Astrocyte (in vitro differentiated cells and primary cell): ENCODE data around the gene PTAFR. TPM values are rescaled to one million over a fixed set of nuclear protein-coding genes. Genes with fewer than 3 reads are reported as not detected.

ENCODE experiments used
- DNase-seq: peaks from one replicate; pipeline ENCODE4 v3.0.0-alpha.2; 2010; ENCODE audit warnings: low read depth
- FAIRE-seq: peaks from 2 replicates; lab custom pipeline; 2011; peaks lifted over from hg19 to GRCh38; lab: Jason Lieb, UNC
- H2AFZ ChIP-seq: 2 replicates; pipeline ENCODE4 v1.6.0; 2012; ENCODE audit warnings: low read depth, low read length, inconsistent platforms
- H3K27ac ChIP-seq: 2 replicates; pipeline ENCODE4 v1.5.1; 2011; ENCODE audit warnings: low read depth, low read length, inconsistent platforms
- H3K27me3 ChIP-seq: 2 replicates; pipeline ENCODE4 v1.6.0; 2011; ENCODE audit warnings: low read length, inconsistent platforms; ENCODE audit not compliant: insufficient read depth
- H3K36me3 ChIP-seq: 2 replicates; pipeline ENCODE4 v1.5.1; 2011; ENCODE audit warnings: low read length, inconsistent platforms; ENCODE audit not compliant: insufficient read depth
- H3K4me1 ChIP-seq: 2 replicates; pipeline ENCODE4 v1.5.1; 2011; ENCODE audit warnings: low read length, inconsistent platforms; ENCODE audit not compliant: insufficient read depth
- H3K4me2 ChIP-seq: 2 replicates; pipeline ENCODE4 v1.6.0; 2012; ENCODE audit warnings: low read length, inconsistent platforms
- H3K4me3 ChIP-seq: 2 replicates; pipeline ENCODE4 v1.5.1; 2011; ENCODE audit warnings: low read depth, mild to moderate bottlenecking, low read length, inconsistent platforms; ENCODE audit not compliant: insufficient read depth
- H3K79me2 ChIP-seq: 2 replicates; pipeline ENCODE4 v1.6.0; 2012; ENCODE audit warnings: mild to moderate bottlenecking, low read length, inconsistent platforms; ENCODE audit not compliant: insufficient read depth
- H3K9ac ChIP-seq: 2 replicates; pipeline ENCODE4 v1.6.0; 2012; ENCODE audit warnings: mild to moderate bottlenecking, low read length, inconsistent platforms
- H3K9me3 ChIP-seq: 2 replicates; pipeline ENCODE4 v1.5.1; 2012; ENCODE audit warnings: low read depth, mild to moderate bottlenecking, low read length, inconsistent platforms; ENCODE audit not compliant: insufficient read depth
- H4K20me1 ChIP-seq: 2 replicates; pipeline ENCODE4 v1.6.0; 2012; ENCODE audit warnings: low read length, inconsistent platforms; ENCODE audit not compliant: insufficient read depth
- H3K27ac Mint-ChIP-seq: one replicate; pipeline ENCODE4 v1.8.0; 2021; ENCODE audit warnings: mild to moderate bottlenecking, mixed read lengths; ENCODE audit not compliant: unreplicated experiment
- H3K27me3 Mint-ChIP-seq: one replicate; pipeline ENCODE4 v1.8.0; 2021; ENCODE audit warnings: low read depth, mixed read lengths; ENCODE audit not compliant: unreplicated experiment
- H3K36me3 Mint-ChIP-seq: one replicate; pipeline ENCODE4 v1.8.0; 2021; ENCODE audit warnings: low read depth, mixed read lengths; ENCODE audit not compliant: unreplicated experiment
- H3K4me1 Mint-ChIP-seq: one replicate; pipeline ENCODE4 v1.8.0; 2021; ENCODE audit warnings: low read depth, mixed read lengths; ENCODE audit not compliant: unreplicated experiment
- H3K4me3 Mint-ChIP-seq: one replicate; pipeline ENCODE4 v1.8.0; 2021; ENCODE audit warnings: mild to moderate bottlenecking, moderate library complexity, mixed read lengths; ENCODE audit not compliant: unreplicated experiment
- H3K9me3 Mint-ChIP-seq: one replicate; pipeline ENCODE4 v1.8.0; 2021; ENCODE audit warnings: mild to moderate bottlenecking, mixed read lengths; ENCODE audit not compliant: unreplicated experiment
- EZH2 ChIP-seq: IDR thresholded peaks from 2 replicates; pipeline ENCODE4 v1.6.1; 2012; ENCODE audit warnings: mild to moderate bottlenecking, low read length, inconsistent platforms; ENCODE audit not compliant: insufficient read depth
- total RNA-seq: library from RNA; stranded (reverse); gene quantifications from 2 replicates; pipeline ENCODE4 v1.2.1, GENCODE V29; 2021
- TF ChIP-seq, protein P1 (sequence below): IDR thresholded peaks from 2 replicates; pipeline ENCODE4 v1.5.1; 2011; ENCODE audit warnings: low read depth, mild to moderate bottlenecking, inconsistent platforms, low read length, moderate library complexity; ENCODE audit not compliant: insufficient read depth

Gene PTAFR
- total RNA-seq, 1 donor from 2014 or later, result 0.32 TPM

DNA sequence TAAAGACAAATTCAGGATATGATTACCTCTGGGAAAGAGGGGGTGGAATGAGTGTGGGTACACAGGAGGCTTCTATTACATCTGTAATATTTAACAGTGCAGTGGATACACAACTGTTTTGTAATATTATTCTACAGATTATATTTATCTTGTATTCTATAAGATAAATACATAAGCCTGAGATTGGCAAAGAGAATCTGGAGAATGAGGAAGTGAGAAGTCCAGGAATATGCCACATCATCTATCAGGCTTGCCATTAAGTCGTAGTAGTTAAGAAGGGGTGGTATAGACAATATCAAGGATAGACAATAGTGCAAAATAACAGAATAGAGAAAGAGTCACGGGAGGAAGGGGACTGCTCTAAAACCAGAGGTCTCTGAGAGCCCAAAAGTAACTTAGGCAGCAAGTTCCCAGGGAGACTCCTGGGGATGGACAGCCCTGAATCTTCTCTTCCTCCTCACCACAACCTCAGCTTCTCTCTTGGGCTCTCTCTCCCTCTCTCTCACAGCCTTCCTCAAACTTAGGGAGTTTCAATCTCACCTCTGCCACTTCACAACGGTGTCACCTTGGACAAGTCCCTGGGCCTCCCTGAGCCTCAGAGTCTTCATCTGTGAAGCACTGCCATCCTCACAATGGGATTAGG lies 14.0 kb upstream of the PTAFR start:
- Mint-ChIP-seq H3K36me3 (no peaks in the 10 kb centered on the region), H3K9me3 (no peaks in the 10 kb centered on the region), H3K4me1 (peaks cover 6% of the 10 kb centered on the region), H3K4me3 (no peak overlapping the region), H3K27ac (peak overlapping the region; percentile 85), H3K27me3 (no peaks in the 10 kb centered on the region)
- Histone ChIP-seq H3K79me2 (no peaks in the 10 kb centered on the region), H3K4me3 (no peak overlapping the region), H2AFZ (peak overlapping the region; percentile 64), H3K9ac (no peak overlapping the region), H4K20me1 (no peaks in the 10 kb centered on the region), H3K36me3 (no peaks in the 10 kb centered on the region), H3K4me2 (no peak overlapping the region), H3K27ac (no peak overlapping the region), H3K9me3 (no peaks in the 10 kb centered on the region), H3K27me3 (no peaks in the 10 kb centered on the region), H3K4me1 (no peaks in the 10 kb centered on the region)
- TF ChIP-seq, protein P1, sequence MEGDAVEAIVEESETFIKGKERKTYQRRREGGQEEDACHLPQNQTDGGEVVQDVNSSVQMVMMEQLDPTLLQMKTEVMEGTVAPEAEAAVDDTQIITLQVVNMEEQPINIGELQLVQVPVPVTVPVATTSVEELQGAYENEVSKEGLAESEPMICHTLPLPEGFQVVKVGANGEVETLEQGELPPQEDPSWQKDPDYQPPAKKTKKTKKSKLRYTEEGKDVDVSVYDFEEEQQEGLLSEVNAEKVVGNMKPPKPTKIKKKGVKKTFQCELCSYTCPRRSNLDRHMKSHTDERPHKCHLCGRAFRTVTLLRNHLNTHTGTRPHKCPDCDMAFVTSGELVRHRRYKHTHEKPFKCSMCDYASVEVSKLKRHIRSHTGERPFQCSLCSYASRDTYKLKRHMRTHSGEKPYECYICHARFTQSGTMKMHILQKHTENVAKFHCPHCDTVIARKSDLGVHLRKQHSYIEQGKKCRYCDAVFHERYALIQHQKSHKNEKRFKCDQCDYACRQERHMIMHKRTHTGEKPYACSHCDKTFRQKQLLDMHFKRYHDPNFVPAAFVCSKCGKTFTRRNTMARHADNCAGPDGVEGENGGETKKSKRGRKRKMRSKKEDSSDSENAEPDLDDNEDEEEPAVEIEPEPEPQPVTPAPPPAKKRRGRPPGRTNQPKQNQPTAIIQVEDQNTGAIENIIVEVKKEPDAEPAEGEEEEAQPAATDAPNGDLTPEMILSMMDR, result no peak
- TF ChIP-seq EZH2, result no peak
- no peak for FAIRE-seq
- no peak for DNase-seq

DNA sequence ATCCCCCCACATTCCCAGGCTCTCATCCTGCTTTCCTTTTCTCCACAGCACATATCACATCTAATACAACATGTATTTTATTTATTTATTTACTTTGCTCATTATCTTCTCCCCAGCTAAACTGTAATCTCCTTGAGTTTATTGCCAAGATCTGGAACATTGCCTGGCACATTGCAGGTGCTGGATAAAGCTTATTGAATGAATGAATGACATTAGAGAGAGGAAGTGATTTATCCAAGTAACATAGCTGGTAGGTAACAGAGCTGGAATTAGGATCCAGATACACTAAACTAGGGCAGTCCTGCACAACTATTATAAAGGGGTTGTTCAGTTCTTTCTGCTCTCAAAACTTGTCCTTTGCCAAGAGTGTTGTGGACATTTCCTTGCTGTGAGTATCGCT lies 8.6 kb upstream of the PTAFR start:
- Histone ChIP-seq H3K79me2 (no peaks in the 10 kb centered on the region), H3K27me3 (no peaks in the 10 kb centered on the region), H3K27ac (no peak overlapping the region)

More for the DNA sequence above, 8.6 kb upstream of the PTAFR start:
- TF ChIP-seq, protein P1, result no peak
- TF ChIP-seq EZH2, result no peak
- Mint-ChIP-seq H3K27me3 (peaks cover 6% of the 10 kb centered on the region), H3K27ac (no peak overlapping the region), H3K9me3 (no peaks in the 10 kb centered on the region), H3K4me3 (no peak overlapping the region), H3K4me1 (no peaks in the 10 kb centered on the region), H3K36me3 (no peaks in the 10 kb centered on the region)
- H3K9ac ChIP-seq, result no peak overlapping the region
- H3K4me2 ChIP-seq, result no peak overlapping the region
- H3K4me3 ChIP-seq, result no peak overlapping the region
- no peaks in the 10 kb centered on the region for H3K4me1 ChIP-seq
- H2AFZ ChIP-seq, result no peak overlapping the region
- DNase-seq (no peak), FAIRE-seq (no peak)
- no peaks in the 10 kb centered on the region for H3K36me3 ChIP-seq
- no peaks in the 10 kb centered on the region for H3K9me3 ChIP-seq
- no peaks in the 10 kb centered on the region for H4K20me1 ChIP-seq
